Measurements from ENCODE around the gene GOLIM4.

GOLIM4 gene

DNA sequence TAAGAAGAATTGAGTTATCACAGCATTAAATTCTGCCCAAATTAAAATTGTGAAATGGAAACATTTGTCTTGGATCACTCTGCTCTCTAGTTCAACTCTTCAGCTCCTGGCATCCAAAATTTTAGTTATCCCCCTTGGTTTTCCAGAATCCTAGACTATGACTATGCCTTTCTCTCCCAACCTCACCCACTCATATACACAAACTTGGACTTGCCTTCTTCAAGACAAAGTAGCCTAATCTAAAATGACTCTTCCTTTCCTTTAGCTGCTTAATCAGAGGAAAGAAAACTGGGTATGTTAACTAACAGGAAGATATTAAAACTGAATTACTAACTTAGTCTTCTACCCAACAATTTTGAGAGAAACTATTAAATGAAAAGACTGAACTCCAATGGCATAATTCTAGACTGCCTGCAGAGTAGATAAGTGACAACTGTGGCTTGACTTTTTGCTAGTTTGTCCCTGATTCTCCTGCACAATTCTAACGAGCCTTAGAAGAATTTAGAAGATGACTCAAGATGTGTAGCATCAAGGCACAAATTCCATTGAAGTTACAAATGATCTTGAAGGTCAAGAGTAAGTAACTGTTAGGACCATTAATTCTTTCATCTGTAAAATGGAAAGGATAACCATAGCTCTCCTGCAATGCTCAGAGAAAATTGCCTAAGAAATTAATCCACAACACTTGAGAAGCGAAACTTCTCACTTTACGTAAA, 5.2 kb upstream of the GOLIM4 start:
- H2AFZ ChIP-seq (ENCODE audit: low read length, unreplicated experiment), result peak overlapping the region; percentile 36
- H3K4me3 ChIP-seq (ENCODE audit: low read depth, low read length), result peak overlapping the region; percentile 31; the same call in 1 of the 2 replicates

GRCh38 chr3:168097381-168097780, 1.7 kb upstream of the GOLIM4 start:
- Histone ChIP-seq H3K79me2 (ENCODE audit: control insufficient read depth, insufficient read depth, low read length, unreplicated experiment) (peaks cover 19% of the 10 kb centered on the region), H3K27me3 (ENCODE audit: insufficient read depth, low read length) (no peaks in the 10 kb centered on the region), H3K4me1 (ENCODE audit: control insufficient read depth, insufficient read depth, low read length, unreplicated experiment) (peaks cover 33% of the 10 kb centered on the region), H2AFZ (ENCODE audit: low read length, unreplicated experiment) (no peak overlapping the region), H3K27ac (ENCODE audit: low read depth, low read length) (no peak overlapping the region), H3K4me3 (ENCODE audit: low read depth, low read length) (no peak overlapping the region), H3K36me3 (ENCODE audit: insufficient read depth, low read length) (no peaks in the 10 kb centered on the region)

More for the DNA sequence above, 5.2 kb upstream of the GOLIM4 start:
- Histone ChIP-seq H3K36me3 (ENCODE audit: insufficient read depth, low read length) (no peaks in the 10 kb centered on the region), H3K79me2 (ENCODE audit: control insufficient read depth, insufficient read depth, low read length, unreplicated experiment) (no peaks in the 10 kb centered on the region), H3K27ac (ENCODE audit: low read depth, low read length) (peak overlapping the region; percentile 7; the same call in 1 of the 2 replicates), H3K27me3 (ENCODE audit: insufficient read depth, low read length) (no peaks in the 10 kb centered on the region), H3K4me1 (ENCODE audit: control insufficient read depth, insufficient read depth, low read length, unreplicated experiment) (peaks cover 22% of the 10 kb centered on the region)

GRCh38 chr3:168096210-168096652, 507 bp upstream of the GOLIM4 start:
- Histone ChIP-seq H3K79me2 (ENCODE audit: control insufficient read depth, insufficient read depth, low read length, unreplicated experiment) (peaks cover 31% of the 10 kb centered on the region), H3K4me3 (ENCODE audit: low read depth, low read length) (peak overlapping the region; percentile 79), H3K4me1 (ENCODE audit: control insufficient read depth, insufficient read depth, low read length, unreplicated experiment) (peaks cover 38% of the 10 kb centered on the region), H3K36me3 (ENCODE audit: insufficient read depth, low read length) (no peaks in the 10 kb centered on the region), H2AFZ (ENCODE audit: low read length, unreplicated experiment) (peak overlapping the region; percentile 95), H3K27ac (ENCODE audit: low read depth, low read length) (peak overlapping the region; percentile 84), H3K27me3 (ENCODE audit: insufficient read depth, low read length) (no peaks in the 10 kb centered on the region)

DNA sequence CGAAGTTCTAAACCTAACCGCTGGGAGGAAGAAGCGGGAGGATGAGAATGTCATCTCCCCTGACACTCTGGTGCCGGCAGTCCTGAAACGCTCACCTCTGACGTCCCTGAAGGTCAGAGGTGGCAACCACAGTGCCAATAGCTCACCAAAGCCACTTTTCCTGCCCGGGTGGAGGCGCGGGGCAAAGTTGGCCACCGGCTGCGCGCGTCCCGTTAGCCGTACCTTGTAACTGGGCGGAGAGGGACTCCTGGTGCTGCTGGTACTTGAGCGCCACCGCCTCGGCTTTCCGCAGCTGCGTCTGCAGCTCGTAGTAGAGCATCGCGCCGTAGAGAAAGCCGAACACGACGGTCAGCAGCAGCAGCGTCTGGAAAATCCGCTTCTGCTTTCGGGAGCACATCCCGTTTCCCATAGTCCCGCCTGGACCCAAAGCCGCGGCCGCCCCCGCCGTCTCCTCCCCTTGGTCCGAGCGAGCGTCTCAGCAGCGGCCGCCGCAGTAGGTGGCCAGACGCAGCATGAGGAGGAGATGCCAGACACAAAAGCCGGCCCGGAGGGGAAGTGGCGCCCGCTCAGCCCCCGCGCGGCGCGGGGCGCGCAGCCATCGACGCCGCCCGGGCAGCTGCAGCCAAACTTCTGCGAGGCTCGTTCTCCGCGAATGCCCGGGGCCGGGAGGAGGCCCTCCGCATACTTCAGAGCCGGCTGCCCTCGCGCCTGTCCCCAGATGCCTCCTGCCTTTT, 680 bp downstream of the GOLIM4 start:
- Histone ChIP-seq H3K4me1 (ENCODE audit: control insufficient read depth, insufficient read depth, low read length, unreplicated experiment) (peaks cover 30% of the 10 kb centered on the region), H3K79me2 (ENCODE audit: control insufficient read depth, insufficient read depth, low read length, unreplicated experiment) (peaks cover 42% of the 10 kb centered on the region), H3K4me3 (ENCODE audit: low read depth, low read length) (peak overlapping the region; percentile 79), H2AFZ (ENCODE audit: low read length, unreplicated experiment) (peak overlapping the region; percentile 41), H3K36me3 (ENCODE audit: insufficient read depth, low read length) (no peaks in the 10 kb centered on the region), H3K27me3 (ENCODE audit: insufficient read depth, low read length) (no peaks in the 10 kb centered on the region), H3K27ac (ENCODE audit: low read depth, low read length) (peak overlapping the region; percentile 84)

DNA sequence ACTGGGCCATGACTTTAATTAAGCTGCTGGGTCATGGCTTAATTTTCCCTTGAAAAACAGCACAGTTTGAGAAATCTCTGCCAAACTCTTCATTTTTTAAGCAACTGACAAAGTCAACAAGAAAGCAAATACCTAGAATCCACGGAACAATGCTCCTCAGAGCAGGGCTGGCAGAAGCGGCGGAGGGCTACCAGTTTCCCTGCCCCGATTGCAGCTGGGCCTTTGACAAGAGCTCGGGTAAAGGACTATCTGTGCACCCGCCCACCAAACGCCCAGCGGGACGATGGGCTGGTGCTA, 1.2 kb downstream of the GOLIM4 start:
- peaks cover 30% of the 10 kb centered on the region for H3K4me1 ChIP-seq (ENCODE audit: control insufficient read depth, insufficient read depth, low read length, unreplicated experiment)
- no peaks in the 10 kb centered on the region for H3K27me3 ChIP-seq (ENCODE audit: insufficient read depth, low read length)
- H2AFZ ChIP-seq (ENCODE audit: low read length, unreplicated experiment), result peak overlapping the region; percentile 32
- H3K27ac ChIP-seq (ENCODE audit: low read depth, low read length), result peak overlapping the region; percentile 84
- no peaks in the 10 kb centered on the region for H3K36me3 ChIP-seq (ENCODE audit: insufficient read depth, low read length)
- peak overlapping the region; percentile 79 for H3K4me3 ChIP-seq (ENCODE audit: low read depth, low read length)
- peaks cover 48% of the 10 kb centered on the region for H3K79me2 ChIP-seq (ENCODE audit: control insufficient read depth, insufficient read depth, low read length, unreplicated experiment)

DNA sequence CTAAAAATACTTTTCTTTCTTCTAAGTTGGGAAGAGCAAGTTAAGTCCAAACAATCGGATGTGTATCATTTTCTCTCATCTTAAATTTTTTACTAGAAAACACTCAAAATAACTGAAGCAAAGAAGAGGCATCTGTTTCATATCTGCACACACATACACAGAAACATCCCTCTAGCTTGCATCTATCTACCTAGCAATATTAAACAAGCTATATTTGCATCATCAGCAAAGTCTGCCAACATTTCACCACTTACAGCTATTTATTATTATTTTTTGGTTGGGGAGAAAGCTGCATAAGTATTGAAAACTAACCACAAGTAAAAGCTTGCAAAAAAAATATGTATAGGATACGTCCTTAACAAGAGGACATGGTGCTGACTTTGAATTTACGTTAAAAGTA, 1.9 kb downstream of the GOLIM4 start:
- H3K4me1 ChIP-seq (ENCODE audit: control insufficient read depth, insufficient read depth, low read length, unreplicated experiment), result peaks cover 36% of the 10 kb centered on the region
- H3K4me3 ChIP-seq (ENCODE audit: low read depth, low read length), result peak overlapping the region; percentile 79
- peaks cover 55% of the 10 kb centered on the region for H3K79me2 ChIP-seq (ENCODE audit: control insufficient read depth, insufficient read depth, low read length, unreplicated experiment)
- H2AFZ ChIP-seq (ENCODE audit: low read length, unreplicated experiment), result no peak overlapping the region
- H3K27me3 ChIP-seq (ENCODE audit: insufficient read depth, low read length), result no peaks in the 10 kb centered on the region
- H3K27ac ChIP-seq (ENCODE audit: low read depth, low read length), result peak overlapping the region; percentile 84; the same call in 1 of the 2 replicates
- H3K36me3 ChIP-seq (ENCODE audit: insufficient read depth, low read length), result no peaks in the 10 kb centered on the region

GRCh38 chr3:168093229-168093628, 2.5 kb downstream of the GOLIM4 start:
- H3K27me3 ChIP-seq (ENCODE audit: insufficient read depth, low read length), result no peaks in the 10 kb centered on the region
- peak overlapping the region; percentile 84; the same call in 1 of the 2 replicates for H3K27ac ChIP-seq (ENCODE audit: low read depth, low read length)
- H2AFZ ChIP-seq (ENCODE audit: low read length, unreplicated experiment), result no peak overlapping the region
- peak overlapping the region; percentile 79 for H3K4me3 ChIP-seq (ENCODE audit: low read depth, low read length)
- H3K36me3 ChIP-seq (ENCODE audit: insufficient read depth, low read length), result no peaks in the 10 kb centered on the region
- peaks cover 61% of the 10 kb centered on the region for H3K79me2 ChIP-seq (ENCODE audit: control insufficient read depth, insufficient read depth, low read length, unreplicated experiment)
- H3K4me1 ChIP-seq (ENCODE audit: control insufficient read depth, insufficient read depth, low read length, unreplicated experiment), result peaks cover 37% of the 10 kb centered on the region

- no peak overlapping the region for H2AFZ ChIP-seq (ENCODE audit: low read length, unreplicated experiment)
- peak overlapping the region; percentile 79; the same call in 1 of the 2 replicates for H3K4me3 ChIP-seq (ENCODE audit: low read depth, low read length)
- H3K27me3 ChIP-seq (ENCODE audit: insufficient read depth, low read length), result no peaks in the 10 kb centered on the region
- no peak overlapping the region for H3K27ac ChIP-seq (ENCODE audit: low read depth, low read length)
- H3K79me2 ChIP-seq (ENCODE audit: control insufficient read depth, insufficient read depth, low read length, unreplicated experiment), result peaks cover 71% of the 10 kb centered on the region
- no peaks in the 10 kb centered on the region for H3K36me3 ChIP-seq (ENCODE audit: insufficient read depth, low read length)
- peaks cover 30% of the 10 kb centered on the region for H3K4me1 ChIP-seq (ENCODE audit: control insufficient read depth, insufficient read depth, low read length, unreplicated experiment)
These were observed 3.8 kb downstream of the GOLIM4 start for GRCh38 chr3:168091941-168092340.

DNA sequence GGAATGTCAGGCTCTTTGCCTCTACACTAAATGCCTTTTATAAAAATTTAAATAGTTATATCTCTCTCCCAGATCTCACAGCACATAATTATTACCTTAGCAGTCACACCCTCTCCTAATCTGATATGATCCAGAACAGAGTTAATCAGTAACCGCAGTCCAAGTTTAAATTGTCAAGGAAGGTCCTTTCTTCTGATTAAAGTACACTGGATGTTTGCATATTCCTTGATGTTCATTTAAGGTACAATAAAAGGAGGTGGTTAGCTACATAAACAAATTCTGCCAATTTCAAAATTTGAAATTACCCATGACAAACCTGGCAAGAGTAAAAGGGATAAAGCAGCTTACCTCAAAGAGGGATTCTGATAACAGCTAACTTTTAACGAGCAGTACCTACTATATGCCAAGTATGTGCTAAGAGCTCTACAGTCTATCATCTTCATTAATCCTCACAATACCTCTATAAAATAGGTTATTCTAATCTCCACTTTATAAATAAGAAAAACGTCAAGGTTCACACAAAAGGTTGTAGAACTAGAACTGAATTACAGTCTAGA, 4.3 kb downstream of the GOLIM4 start:
- H3K4me1 ChIP-seq (ENCODE audit: control insufficient read depth, insufficient read depth, low read length, unreplicated experiment), result peaks cover 31% of the 10 kb centered on the region
- peaks cover 77% of the 10 kb centered on the region for H3K79me2 ChIP-seq (ENCODE audit: control insufficient read depth, insufficient read depth, low read length, unreplicated experiment)
- no peak overlapping the region for H3K27ac ChIP-seq (ENCODE audit: low read depth, low read length)
- H3K27me3 ChIP-seq (ENCODE audit: insufficient read depth, low read length), result no peaks in the 10 kb centered on the region
- H3K4me3 ChIP-seq (ENCODE audit: low read depth, low read length), result no peak overlapping the region
- no peaks in the 10 kb centered on the region for H3K36me3 ChIP-seq (ENCODE audit: insufficient read depth, low read length)
- H2AFZ ChIP-seq (ENCODE audit: low read length, unreplicated experiment), result no peak overlapping the region

DNA sequence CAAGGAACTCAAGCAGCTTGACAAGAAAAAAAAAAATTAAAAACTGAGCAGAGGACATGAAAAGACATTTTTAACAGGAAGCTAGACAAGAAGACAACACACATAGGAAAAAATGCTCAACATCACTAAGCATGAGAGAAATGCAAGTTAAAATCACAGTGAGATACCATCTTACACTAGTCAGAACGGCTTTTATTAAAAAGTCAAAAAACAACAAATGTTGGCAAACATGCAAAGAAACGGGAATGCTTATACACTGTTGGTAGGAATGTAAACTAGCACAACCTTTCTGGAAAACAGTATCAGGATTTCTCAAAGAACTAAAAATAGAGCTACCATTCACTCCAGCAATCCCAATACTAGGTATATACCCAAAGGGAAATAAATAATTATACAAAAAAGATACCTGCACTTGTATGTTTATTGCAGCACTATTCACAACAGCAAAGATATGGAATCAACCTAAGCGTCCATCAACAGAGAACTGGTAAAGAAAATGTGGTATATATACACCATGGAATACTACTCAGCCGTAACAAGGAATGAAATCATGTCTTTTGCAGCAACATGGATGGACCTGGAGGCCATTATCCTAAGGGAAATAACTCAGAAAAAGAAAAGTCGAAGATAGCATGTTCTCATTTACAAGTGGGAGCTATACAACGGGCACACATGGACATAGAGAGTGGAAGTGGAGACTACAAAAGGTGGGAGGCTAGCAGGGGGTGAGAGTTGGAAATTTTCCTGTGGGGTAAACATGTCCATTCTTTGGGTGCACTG, 5.2 kb downstream of the GOLIM4 start:
- peaks cover 31% of the 10 kb centered on the region for H3K4me1 ChIP-seq (ENCODE audit: control insufficient read depth, insufficient read depth, low read length, unreplicated experiment)
- peaks cover 83% of the 10 kb centered on the region for H3K79me2 ChIP-seq (ENCODE audit: control insufficient read depth, insufficient read depth, low read length, unreplicated experiment)
- H2AFZ ChIP-seq (ENCODE audit: low read length, unreplicated experiment), result no peak overlapping the region
- H3K27ac ChIP-seq (ENCODE audit: low read depth, low read length), result no peak overlapping the region
- H3K36me3 ChIP-seq (ENCODE audit: insufficient read depth, low read length), result no peaks in the 10 kb centered on the region
- no peaks in the 10 kb centered on the region for H3K27me3 ChIP-seq (ENCODE audit: insufficient read depth, low read length)
- H3K4me3 ChIP-seq (ENCODE audit: low read depth, low read length), result no peak overlapping the region

All from ACC112 (cell line).